ENCODE results near the gene NEUROG1.
"Not testable (repeated sequence)": the region's sequence is repeated elsewhere in the genome, so short reads cannot be mapped to it uniquely, and the experiment has no call there.

NEUROG1 gene

GRCh38 chr5:135543001-135543484, 7.3 kb upstream of the NEUROG1 start:
- in situ Hi-C loops (cut with MboI; ENCODE audit: low pct_unique_long_range_greater_than_20kb, low sequenced_read_pairs), result no loop called here
- DNase-seq, result no peak

GRCh38 chr5:135541807-135542502, 6.2 kb upstream of the NEUROG1 start:
- in situ Hi-C loops (cut with MboI; ENCODE audit: low pct_unique_long_range_greater_than_20kb, low sequenced_read_pairs), result no loop called here

GRCh38 chr5:135539430-135540005, 3.8 kb upstream of the NEUROG1 start:
- DNase-seq, result no peak
- in situ Hi-C loops (cut with MboI; ENCODE audit: low pct_unique_long_range_greater_than_20kb, low sequenced_read_pairs), result no loop called here

More at GRCh38 chr5:135541807-135542502, 6.2 kb upstream of the NEUROG1 start:
- DNase-seq, result no peak

- in situ Hi-C loops (cut with MboI; ENCODE audit: low pct_unique_long_range_greater_than_20kb, low sequenced_read_pairs), result no loop called here
- no peak for DNase-seq
Measured at GRCh38 chr5:135538261-135538660, 2.5 kb upstream of the NEUROG1 start.

GRCh38 chr5:135537745-135538144, 2.0 kb upstream of the NEUROG1 start:
- in situ Hi-C loops (cut with MboI; ENCODE audit: low pct_unique_long_range_greater_than_20kb, low sequenced_read_pairs), result no loop called here
- DNase-seq, result no peak

GRCh38 chr5:135537271-135537670, 1.5 kb upstream of the NEUROG1 start:
- no peak for DNase-seq
- in situ Hi-C loops (cut with MboI; ENCODE audit: low pct_unique_long_range_greater_than_20kb, low sequenced_read_pairs), result no loop called here

GRCh38 chr5:135535420-135535819, 344 bp downstream of the NEUROG1 start:
- in situ Hi-C loops (cut with MboI; ENCODE audit: low pct_unique_long_range_greater_than_20kb, low sequenced_read_pairs), result no loop called here
- DNase-seq, result no peak

GRCh38 chr5:135534609-135535419, 950 bp downstream of the NEUROG1 start:
- in situ Hi-C loops (cut with MboI; ENCODE audit: low pct_unique_long_range_greater_than_20kb, low sequenced_read_pairs), result no loop called here
- DNase-seq, result no peak

- in situ Hi-C loops (cut with MboI; ENCODE audit: low pct_unique_long_range_greater_than_20kb, low sequenced_read_pairs), result no loop called here
- no peak for DNase-seq
Measured at GRCh38 chr5:135533794-135534193, 2.0 kb downstream of the NEUROG1 start.

GRCh38 chr5:135533334-135533733, 2.4 kb downstream of the NEUROG1 start:
- DNase-seq, result no peak
- in situ Hi-C loops (cut with MboI; ENCODE audit: low pct_unique_long_range_greater_than_20kb, low sequenced_read_pairs), result no loop called here

- DNase-seq; in situ Hi-C loops (cut with MboI; ENCODE audit: low pct_unique_long_range_greater_than_20kb, low sequenced_read_pairs): not testable (repeated sequence)
Measured at GRCh38 chr5:135529576-135529975, 6.2 kb downstream of the NEUROG1 start.

- peak; percentile 20 for DNase-seq
- in situ Hi-C loops (cut with MboI; ENCODE audit: low pct_unique_long_range_greater_than_20kb, low sequenced_read_pairs), result no loop called here
Measured at GRCh38 chr5:135526924-135527323, 8.8 kb downstream of the NEUROG1 start.

- DNase-seq, result no peak
- in situ Hi-C loops (cut with MboI; ENCODE audit: low pct_unique_long_range_greater_than_20kb, low sequenced_read_pairs), result no loop called here
Measured at GRCh38 chr5:135521964-135522363, 13.8 kb downstream of the NEUROG1 start.

GRCh38 chr5:135517631-135518030, 18.1 kb downstream of the NEUROG1 start:
- in situ Hi-C loops (cut with MboI; ENCODE audit: low pct_unique_long_range_greater_than_20kb, low sequenced_read_pairs), result no loop called here
- DNase-seq, result no peak

GRCh38 chr5:135514116-135514515, 21.6 kb downstream of the NEUROG1 start:
- DNase-seq, result no peak
- in situ Hi-C loops (cut with MboI; ENCODE audit: low pct_unique_long_range_greater_than_20kb, low sequenced_read_pairs), result no loop called here

- DNase-seq, result no peak
Measured at GRCh38 chr5:135511761-135512575, 23.8 kb downstream of the NEUROG1 start.

GRCh38 chr5:135509995-135510394, 25.8 kb downstream of the NEUROG1 start:
- in situ Hi-C loops (cut with MboI; ENCODE audit: low pct_unique_long_range_greater_than_20kb, low sequenced_read_pairs), result no loop called here
- DNase-seq, result no peak

More at GRCh38 chr5:135511761-135512575, 23.8 kb downstream of the NEUROG1 start:
- in situ Hi-C loops (cut with MboI; ENCODE audit: low pct_unique_long_range_greater_than_20kb, low sequenced_read_pairs), result no loop called here

- in situ Hi-C loops (cut with MboI; ENCODE audit: low pct_unique_long_range_greater_than_20kb, low sequenced_read_pairs), result no loop called here
- DNase-seq, result no peak
Measured at GRCh38 chr5:135508496-135509005, 27.2 kb downstream of the NEUROG1 start.

- DNase-seq, result no peak
- in situ Hi-C loops (cut with MboI; ENCODE audit: low pct_unique_long_range_greater_than_20kb, low sequenced_read_pairs), result no loop called here
Measured at GRCh38 chr5:135505973-135506372, 29.8 kb downstream of the NEUROG1 start.
